K562 (cell line): ENCODE results near the gene PRXL2B. TPM values are rescaled to one million over a fixed set of nuclear protein-coding genes. Genes with fewer than 3 reads are reported as not detected.

Experiments
- ATAC-seq: fragments of 200-7000 bp; cut with Tn5 transposase; 3 replicates; pipeline ENCODE4 v1.9.1; 2020; ENCODE audit warnings: moderate library complexity
- BruUV-seq: library from RNA; stranded (reverse); fragments of 400-500 nt; replicated peaks from 2 replicates; lab custom pipeline; 2021; lab: Mats Ljungman, UMichigan
- CTCF ChIA-PET: fragments of 300-600 bp; formaldehyde crosslinking; extraction: SDS; loops from one replicate; lab custom pipeline; 2021; ENCODE audit warnings: low intra/inter-chr PET ratio; lab: Yijun Ruan, JAX
- POLR2A ChIA-PET: fragments of 300-600, 350-650 bp; sonication (Branson Sonifier 250); formaldehyde crosslinking; extraction: SDS; loops from one replicate; lab custom pipeline; 2021; ENCODE audit warnings: antibody characterized with exemption, inconsistent platforms; lab: Yijun Ruan, JAX
- DNase-seq, 4 experiments: peaks; one replicate each; pipeline versions ENCODE4 v3.0.0 to v3.0.0-alpha.2; 2011 to 2018; ENCODE audit warnings: low spot score in 3 of 4, mixed read lengths in 3 of 4; ENCODE audit errors: extremely low read depth in 1 of 4
- FAIRE-seq: peaks from 2 replicates; lab custom pipeline; 2011; peaks lifted over from hg19 to GRCh38; lab: Jason Lieb, UNC
- H2AFZ ChIP-seq: 2 replicates; pipeline ENCODE4 v1.6.0; 2011; ENCODE audit warnings: low read depth, low read length, control low read depth, inconsistent platforms
- H3K27ac ChIP-seq: fragments of 200-600 bp; 3 replicates; pipeline ENCODE4 v1.8.0; 2011; ENCODE audit warnings: low read depth, mild to moderate bottlenecking, control low read depth, inconsistent platforms, low read length, moderate library complexity, mixed read lengths; ENCODE audit errors: extremely low read depth
- H3K27me3 ChIP-seq, 2 experiments: fragments of 300-600 bp in 1 of 2; 2 replicates in 1 of 2; 3 replicates in 1 of 2; pipeline versions ENCODE4 v1.6.0 to v1.8.0; 2011; ENCODE audit warnings: inconsistent platforms in 2 of 2, low read length in 2 of 2, mild to moderate bottlenecking in 1 of 2, mixed read lengths in 1 of 2, moderate library complexity in 1 of 2; ENCODE audit not compliant: control insufficient read depth in 2 of 2, insufficient read depth in 2 of 2
- H3K36me3 ChIP-seq: fragments of 300-600 bp; 3 replicates; pipeline ENCODE4 v1.8.0; 2011; ENCODE audit warnings: mild to moderate bottlenecking, low read length, inconsistent platforms; ENCODE audit not compliant: control insufficient read depth, insufficient read depth
- H3K4me1 ChIP-seq, 2 experiments: fragments of 200-600 bp in 1 of 2; replicated peaks in 1 of 2; 2 replicates in 1 of 2; 3 replicates in 1 of 2; pipeline versions ENCODE4 v1.5.1 to v1.8.0; 2011; ENCODE audit warnings: inconsistent platforms in 2 of 2, low read length in 2 of 2, mild to moderate bottlenecking in 1 of 2, mixed read lengths in 1 of 2, moderate library complexity in 1 of 2; ENCODE audit not compliant: control insufficient read depth in 2 of 2, insufficient read depth in 2 of 2
- H3K4me2 ChIP-seq: 2 replicates; pipeline ENCODE4 v1.6.1; 2011; ENCODE audit warnings: low read length, control low read depth, inconsistent platforms, mixed read lengths; ENCODE audit not compliant: insufficient read depth
- H3K4me3 ChIP-seq: fragments of 200-600 bp; sonication (generic), shearing (Covaris generic); 2 replicates; pipeline ENCODE4 v1.5.1; 2016; ENCODE audit warnings: control low read depth, inconsistent platforms
- H3K79me2 ChIP-seq: fragments of 200-600 bp; 3 replicates; pipeline ENCODE4 v1.8.0; 2011; ENCODE audit warnings: low read length, inconsistent platforms; ENCODE audit not compliant: control insufficient read depth, insufficient read depth
- H3K9ac ChIP-seq, 2 experiments: 2 replicates each; pipeline versions ENCODE4 v1.6.0 to v1.6.1; 2011; ENCODE audit warnings: low read depth in 2 of 2, low read length in 2 of 2, control low read depth in 1 of 2, inconsistent platforms in 1 of 2, mild to moderate bottlenecking in 1 of 2, mixed read lengths in 1 of 2; ENCODE audit not compliant: insufficient read depth in 1 of 2
- H3K9me1 ChIP-seq: one replicate; pipeline ENCODE4 v1.6.0; 2011; ENCODE audit warnings: inconsistent platforms, mild to moderate bottlenecking, low read length, moderate library complexity; ENCODE audit not compliant: control insufficient read depth, insufficient read depth
- H3K9me3 ChIP-seq: replicated peaks from 2 replicates; pipeline ENCODE4 v1.5.1; 2011; ENCODE audit warnings: low read depth, low read length, inconsistent platforms; ENCODE audit not compliant: control insufficient read depth, insufficient read depth
- H4K20me1 ChIP-seq: replicated peaks from 2 replicates; pipeline ENCODE4 v1.6.1; 2011; ENCODE audit warnings: low read length, inconsistent platforms, mixed read lengths; ENCODE audit not compliant: control insufficient read depth, insufficient read depth
- NR2C1 ChIP-seq, 2 experiments: fragments of 450-650 bp; IDR thresholded peaks; 2 replicates each; pipeline ENCODE4 v1.6.1; 2017; ENCODE audit warnings: mild to moderate bottlenecking in 2 of 2, antibody characterized with exemption in 1 of 2, inconsistent platforms in 1 of 2, missing compliant biosample characterization in 1 of 2, missing genetic modification characterization in 1 of 2
- WGBS: fragments of 100-300 bp; shearing (Covaris generic); methylation state at CpG from one replicate; pipeline ENCODE4 v1.1.6; 2016; ENCODE audit warnings: low coverage, mixed read lengths; ENCODE audit not compliant: insufficient coverage; ENCODE audit errors: missing lambda C conversion rate; 5-methylcytosine and 5-hydroxymethylcytosine counted together
- in situ Hi-C: fragments of 300-500 bp; cut with MboI; formaldehyde crosslinking; loops from 4 replicates; pipeline ENCODE4 v1.15.0; 2018; ENCODE audit warnings: inconsistent platforms, mixed read lengths
- intact Hi-C: fragments of 100-400 bp; cut with micrococcal nuclease; formaldehyde crosslinking; loops from 2 replicates; pipeline ENCODE4 v1.14.2; 2022
- polyA plus RNA-seq, 8 experiments: library from polyadenylated mRNA; depleted of rRNA in 4 of 8; stranded (reverse) in 5 of 8; unstranded in 3 of 8; fragments of >200 nt; fragmentation: Nextera tagmentation in 2 of 8; fragmentation: Illumina TruSeq in 1 of 8; extraction: Ambion mirVana in 2 of 8; extraction: Trizol in 1 of 8; gene quantifications; 2 replicates each; pipeline versions ENCODE4 v1.2.1 to v1.2.3, GENCODE V29; 2011 to 2014; ENCODE audit warnings: inconsistent platforms in 1 of 8, missing spikeins in 1 of 8
- total RNA-seq, 7 experiments: library from RNA; depleted of rRNA in 6 of 7; stranded (reverse); fragments of >200 nt in 6 of 7; fragmentation: Illumina TruSeq in 2 of 7; extraction: Trizol in 2 of 7; gene quantifications; 2 replicates each; pipeline versions ENCODE4 v1.2.1 to v1.2.3, GENCODE V29; 2011 to 2021; ENCODE audit warnings: low replicate concordance in 1 of 7
- TF ChIP-seq, protein P1 (sequence below): sonication (generic); formaldehyde crosslinking; IDR thresholded peaks from 2 replicates; pipeline ENCODE4 v1.8.0; 2022; ENCODE audit warnings: mild to moderate bottlenecking, low read depth, missing genetic modification reagents

The PRXL2B gene
- total and polyA plus RNA-seq, 9 of the 15 experiments (the other 6 are each of a cell fraction or from before 2014, with no cell fraction given) = 0.99 to 25.3 (median 11.8) TPM

DNA sequence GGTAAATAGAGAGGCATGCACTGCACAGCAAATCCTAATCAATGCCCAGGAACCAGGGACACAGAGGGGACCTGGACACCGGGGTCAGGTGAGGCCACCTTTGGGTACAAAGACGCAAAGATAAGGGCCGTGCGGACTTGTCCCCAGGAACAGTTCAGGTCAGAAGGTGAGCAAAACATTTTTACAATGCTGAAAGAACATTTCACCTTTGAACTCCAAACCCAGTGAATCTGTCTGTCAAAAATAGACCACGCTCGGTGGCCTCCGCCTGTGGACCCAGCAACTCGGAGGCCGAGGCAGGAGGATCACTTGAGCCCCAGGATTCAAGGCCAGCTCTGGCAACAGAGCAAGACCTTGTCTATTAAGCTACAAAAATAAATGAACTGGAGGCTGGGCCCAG lies 15.2 kb upstream of the PRXL2B start:
- no peak; the same call in 1 of the 2 replicates for TF ChIP-seq NR2C1 (IDR thresholded peaks at IDR 0.05)
- peak; percentile 41; the same call in 1 of the 2 replicates for TF ChIP-seq NR2C1 (tag; IDR thresholded peaks at IDR 0.05)
- TF ChIP-seq, protein P1, sequence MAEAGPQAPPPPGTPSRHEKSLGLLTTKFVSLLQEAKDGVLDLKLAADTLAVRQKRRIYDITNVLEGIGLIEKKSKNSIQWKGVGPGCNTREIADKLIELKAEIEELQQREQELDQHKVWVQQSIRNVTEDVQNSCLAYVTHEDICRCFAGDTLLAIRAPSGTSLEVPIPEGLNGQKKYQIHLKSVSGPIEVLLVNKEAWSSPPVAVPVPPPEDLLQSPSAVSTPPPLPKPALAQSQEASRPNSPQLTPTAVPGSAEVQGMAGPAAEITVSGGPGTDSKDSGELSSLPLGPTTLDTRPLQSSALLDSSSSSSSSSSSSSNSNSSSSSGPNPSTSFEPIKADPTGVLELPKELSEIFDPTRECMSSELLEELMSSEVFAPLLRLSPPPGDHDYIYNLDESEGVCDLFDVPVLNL (CRISPR knock-in tag) = no peak
- H3K79me2 ChIP-seq = no peaks in the 10 kb centered on the region
- WGBS = 6% methylated on average over 9 of the region's 9 CpGs
- peaks cover 10% of the 10 kb centered on the region for H3K9me3 ChIP-seq
- no peak overlapping the region for H3K4me2 ChIP-seq
- no peaks in the 10 kb centered on the region for H3K36me3 ChIP-seq
- peaks cover 38 to 61% of the 10 kb centered on the region in 2 experiments for H3K27me3 ChIP-seq
- no peak overlapping the region for H2AFZ ChIP-seq
- in situ Hi-C loops (no loop called here), intact Hi-C loops (no loop called here)
- ATAC-seq (no peak), DNase-seq (no peak), FAIRE-seq (no peak)
- CTCF ChIA-PET = no interaction called here
- H3K4me1 ChIP-seq = peaks cover 0 to 23% of the 10 kb centered on the region in 2 experiments; a peak in 2 of 5 replicates
- H3K4me3 ChIP-seq = no peak overlapping the region
- no peaks in the 10 kb centered on the region for H3K9me1 ChIP-seq
- no peak overlapping the region for H3K27ac ChIP-seq
- H3K9ac ChIP-seq = no peak overlapping the region
- BruUV-seq = no TSS peak
- no peaks in the 10 kb centered on the region for H4K20me1 ChIP-seq
- POLR2A ChIA-PET = interaction anchor here (0.7 to 1.2 kb wide), 3 partner anchors 10 to 203 kb away, joined by 3 to 5 read pairs (median 3); no protein-coding TSS in a partner anchor
